CD4-positive, CD25-positive, alpha-beta regulatory T cell (primary cell): Measurements from ENCODE around the gene SLC25A23. TPM values are rescaled to one million over a fixed set of nuclear protein-coding genes. Genes with fewer than 3 reads are reported as not detected.

Experiments
- ATAC-seq, 2 donors: fragments of 150-1000 bp; cut with Tn5 transposase; one replicate each; pipeline ENCODE4 v1.10.0; 2021; ENCODE audit warnings: low read depth in 2 of 2, moderate number of reproducible peaks in 2 of 2, moderate library complexity in 1 of 2
- DNase-seq, 3 donors: peaks; one replicate each; pipeline versions ENCODE4 v3.0.0 to v3.0.0-alpha.2; 2012 to 2022; ENCODE audit warnings: mixed read lengths in 1 of 3
- H3K27ac ChIP-seq: one replicate; pipeline ENCODE4 v1.7.0; 2013; ENCODE audit warnings: mild to moderate bottlenecking, low read length; ENCODE audit not compliant: insufficient read depth, poor library complexity, severe bottlenecking
- H3K27me3 ChIP-seq: one replicate; pipeline ENCODE4 v1.7.0; 2013; ENCODE audit warnings: low read length; ENCODE audit not compliant: control insufficient read depth, insufficient read depth
- H3K36me3 ChIP-seq: one replicate; pipeline ENCODE4 v1.7.0; 2013; ENCODE audit warnings: mild to moderate bottlenecking, low read length, moderate library complexity; ENCODE audit not compliant: control insufficient read depth, insufficient read depth
- H3K4me1 ChIP-seq: 2 replicates; pipeline ENCODE4 v1.7.0; 2013; ENCODE audit warnings: mild to moderate bottlenecking, low read length; ENCODE audit not compliant: insufficient read depth, control insufficient read depth, poor library complexity, severe bottlenecking
- H3K4me3 ChIP-seq: one replicate; pipeline ENCODE4 v1.7.0; 2013; ENCODE audit warnings: low read depth, mild to moderate bottlenecking, low read length, moderate library complexity
- H3K9me3 ChIP-seq, 2 experiments: 1 replicate in 1 of 2; 2 replicates in 1 of 2; pipeline ENCODE4 v1.7.0; 2013; ENCODE audit warnings: low read length in 2 of 2, mild to moderate bottlenecking in 1 of 2, moderate library complexity in 1 of 2; ENCODE audit not compliant: control insufficient read depth in 2 of 2
- H3K27ac Mint-ChIP-seq, 3 donors: one replicate each; pipeline ENCODE4 v1.8.0; 2020 to 2022; ENCODE audit warnings: mild to moderate bottlenecking in 3 of 3, mixed read lengths in 3 of 3, moderate library complexity in 2 of 3
- H3K27me3 Mint-ChIP-seq: one replicate; pipeline ENCODE4 v1.8.0; 2022; ENCODE audit warnings: mild to moderate bottlenecking, mixed read lengths
- H3K36me3 Mint-ChIP-seq: one replicate; pipeline ENCODE4 v1.8.0; 2020; ENCODE audit warnings: mixed read lengths
- H3K4me1 Mint-ChIP-seq, 4 donors: one replicate each; pipeline ENCODE4 v1.8.0; 2020 to 2022; ENCODE audit warnings: mixed read lengths in 4 of 4, mild to moderate bottlenecking in 1 of 4
- H3K4me3 Mint-ChIP-seq, 4 donors: one replicate each; pipeline ENCODE4 v1.8.0; 2020 to 2022; ENCODE audit warnings: mild to moderate bottlenecking in 4 of 4, mixed read lengths in 4 of 4, moderate library complexity in 3 of 4
- H3K9me3 Mint-ChIP-seq, 7 donors: one replicate each; pipeline ENCODE4 v1.8.0; 2020 to 2022; ENCODE audit warnings: mixed read lengths in 7 of 7, mild to moderate bottlenecking in 3 of 7, moderate library complexity in 2 of 7
- polyA plus RNA-seq, 4 donors: library from polyadenylated mRNA; unstranded; fragments of 300-500 nt; fragmentation: Illumina TruSeq; gene quantifications; one replicate each; pipeline ENCODE4 v1.2.3, GENCODE V29; 2021
- total RNA-seq: library from RNA; stranded (reverse); gene quantifications from one replicate; pipeline ENCODE4 v1.2.3, GENCODE V29; 2022

The SLC25A23 gene
- total and polyA plus RNA-seq, 5 donors from 2014 or later: 6.6 to 14.7 (median 10.9) TPM

GRCh38 chr19:6424195-6424938 is 35.2 kb downstream of the SLC25A23 start, which contains the start of gene KHSRP:
TSS of gene KHSRP (minus strand) at chr19:6424811. CDS start at chr19:6424701, 110 bp downstream.
- Histone ChIP-seq H3K27ac (peak within 1 kb of the TSS; percentile 85), H3K36me3 (peaks cover 27% of the 10 kb centered on the region), H3K9me3 (no peaks in the 10 kb centered on the region), H3K4me3 (peak within 1 kb of the TSS; percentile 75), H3K27me3 (no peaks in the 10 kb centered on the region), H3K4me1 (peaks cover 33% of the 10 kb centered on the region)
- DNase-seq (peak in 1 of 3 donors; percentile 39), ATAC-seq (no peak)
- Mint-ChIP-seq H3K4me1 (peaks cover 0 to 43% (median 22%) of the 10 kb centered on the region in 4 donors), H3K9me3 (no peaks in the 10 kb centered on the region), H3K36me3 (peaks cover 11% of the 10 kb centered on the region), H3K27ac (peak within 1 kb of the TSS; percentile 65 to 95 (median 88)), H3K27me3 (no peaks in the 10 kb centered on the region), H3K4me3 (peak within 1 kb of the TSS; percentile 88 to 91 (median 89))

- Histone ChIP-seq H3K36me3 (peaks cover 35% of the 10 kb centered on the region), H3K9me3 (no peaks in the 10 kb centered on the region), H3K4me1 (peaks cover 33% of the 10 kb centered on the region), H3K27ac (peak overlapping the region; percentile 66), H3K4me3 (peak overlapping the region; percentile 75), H3K27me3 (no peaks in the 10 kb centered on the region)
- Mint-ChIP-seq H3K9me3 (no peaks in the 10 kb centered on the region), H3K27me3 (no peaks in the 10 kb centered on the region), H3K36me3 (peaks cover 13% of the 10 kb centered on the region), H3K27ac (peak overlapping the region; percentile 12 to 88 (median 86)), H3K4me1 (peaks cover 0 to 43% (median 22%) of the 10 kb centered on the region in 4 donors), H3K4me3 (peak overlapping the region; percentile 88 to 91 (median 89))
- DNase-seq (peak in 1 of 3 donors; percentile 45), ATAC-seq (no peak)
Observed at GRCh38 chr19:6423499-6424194, 35.9 kb downstream of the SLC25A23 start.

GRCh38 chr19:6421075-6422014 is 38.2 kb downstream of the SLC25A23 start:
- Mint-ChIP-seq H3K27ac (peak overlapping the region in 2 of 3 donors; percentile 5 to 20), H3K4me3 (peak overlapping the region in 1 of 4 donors; percentile 88), H3K9me3 (no peaks in the 10 kb centered on the region), H3K36me3 (peaks cover 15% of the 10 kb centered on the region), H3K27me3 (no peaks in the 10 kb centered on the region), H3K4me1 (peaks cover 0 to 43% (median 22%) of the 10 kb centered on the region in 4 donors)
- Histone ChIP-seq H3K4me1 (peaks cover 33% of the 10 kb centered on the region), H3K27me3 (no peaks in the 10 kb centered on the region), H3K36me3 (peaks cover 58% of the 10 kb centered on the region), H3K9me3 (no peaks in the 10 kb centered on the region), H3K27ac (no peak overlapping the region), H3K4me3 (no peak overlapping the region)
- no peak for DNase-seq
- ATAC-seq: no peak

GRCh38 chr19:6418562-6418932 is 41.0 kb downstream of the SLC25A23 start:
- Mint-ChIP-seq H3K4me1 (peaks cover 0 to 28% (median 15%) of the 10 kb centered on the region in 4 donors), H3K36me3 (peaks cover 15% of the 10 kb centered on the region), H3K9me3 (no peaks in the 10 kb centered on the region), H3K27me3 (no peaks in the 10 kb centered on the region), H3K27ac (no peak overlapping the region), H3K4me3 (no peak overlapping the region)
- Histone ChIP-seq H3K9me3 (no peaks in the 10 kb centered on the region), H3K27ac (no peak overlapping the region), H3K36me3 (peaks cover 76% of the 10 kb centered on the region), H3K4me1 (peaks cover 21% of the 10 kb centered on the region), H3K4me3 (no peak overlapping the region), H3K27me3 (no peaks in the 10 kb centered on the region)
- no peak for ATAC-seq
- no peak for DNase-seq

- Histone ChIP-seq H3K4me1 (peaks cover 15% of the 10 kb centered on the region), H3K27me3 (no peaks in the 10 kb centered on the region), H3K27ac (no peak overlapping the region), H3K36me3 (peaks cover 76% of the 10 kb centered on the region), H3K9me3 (no peaks in the 10 kb centered on the region), H3K4me3 (no peak overlapping the region)
- Mint-ChIP-seq H3K4me1 (peaks cover 0 to 21% (median 11%) of the 10 kb centered on the region in 4 donors), H3K4me3 (peak overlapping the region in 1 of 4 donors; percentile 52), H3K27ac (no peak overlapping the region), H3K27me3 (no peaks in the 10 kb centered on the region), H3K36me3 (peaks cover 15% of the 10 kb centered on the region), H3K9me3 (no peaks in the 10 kb centered on the region)
- DNase-seq: no peak
- no peak for ATAC-seq
Observed at GRCh38 chr19:6417713-6418561, 41.7 kb downstream of the SLC25A23 start.

- ATAC-seq: no peak
- peaks cover 5% of the 10 kb centered on the region for H3K4me1 ChIP-seq
- peaks cover 72% of the 10 kb centered on the region for H3K36me3 ChIP-seq
- H3K9me3 ChIP-seq: no peaks in the 10 kb centered on the region
- Mint-ChIP-seq H3K27ac (no peak overlapping the region), H3K27me3 (no peaks in the 10 kb centered on the region), H3K36me3 (peaks cover 12% of the 10 kb centered on the region), H3K9me3 (no peaks in the 10 kb centered on the region), H3K4me3 (no peak overlapping the region), H3K4me1 (peaks cover 0 to 10% (median 1%) of the 10 kb centered on the region in 4 donors)
- H3K27me3 ChIP-seq: no peaks in the 10 kb centered on the region
- no peak overlapping the region for H3K27ac ChIP-seq
- DNase-seq: no peak
- no peak overlapping the region for H3K4me3 ChIP-seq
Observed at GRCh38 chr19:6416658-6417405, 42.8 kb downstream of the SLC25A23 start.
